K562 (cell line): ENCODE measurements around the gene CDKN1B. TPM values are rescaled to one million over a fixed set of nuclear protein-coding genes. Genes with fewer than 3 reads are reported as not detected.

ENCODE experiments used
- ATAC-seq: fragments of 200-7000 bp; cut with Tn5 transposase; 3 replicates; pipeline ENCODE4 v1.9.1; 2020; ENCODE audit warnings: moderate library complexity
- BruUV-seq: library from RNA; stranded (reverse); fragments of 400-500 nt; replicated peaks from 2 replicates; lab custom pipeline; 2021; lab: Mats Ljungman, UMichigan
- CTCF ChIA-PET: fragments of 300-600 bp; formaldehyde crosslinking; extraction: SDS; loops from one replicate; lab custom pipeline; 2021; ENCODE audit warnings: low intra/inter-chr PET ratio; lab: Yijun Ruan, JAX
- POLR2A ChIA-PET: fragments of 300-600, 350-650 bp; sonication (Branson Sonifier 250); formaldehyde crosslinking; extraction: SDS; loops from one replicate; lab custom pipeline; 2021; ENCODE audit warnings: antibody characterized with exemption, inconsistent platforms; lab: Yijun Ruan, JAX
- DNase-seq, 4 experiments: peaks; one replicate each; pipeline versions ENCODE4 v3.0.0 to v3.0.0-alpha.2; 2011 to 2018; ENCODE audit warnings: low spot score in 3 of 4, mixed read lengths in 3 of 4; ENCODE audit errors: extremely low read depth in 1 of 4
- FAIRE-seq: peaks from 2 replicates; lab custom pipeline; 2011; peaks lifted over from hg19 to GRCh38; lab: Jason Lieb, UNC
- H2AFZ ChIP-seq: 2 replicates; pipeline ENCODE4 v1.6.0; 2011; ENCODE audit warnings: low read depth, low read length, control low read depth, inconsistent platforms
- H3K27ac ChIP-seq: fragments of 200-600 bp; 3 replicates; pipeline ENCODE4 v1.8.0; 2011; ENCODE audit warnings: low read depth, mild to moderate bottlenecking, control low read depth, inconsistent platforms, low read length, moderate library complexity, mixed read lengths; ENCODE audit errors: extremely low read depth
- H3K27me3 ChIP-seq, 2 experiments: fragments of 300-600 bp in 1 of 2; 2 replicates in 1 of 2; 3 replicates in 1 of 2; pipeline versions ENCODE4 v1.6.0 to v1.8.0; 2011; ENCODE audit warnings: inconsistent platforms in 2 of 2, low read length in 2 of 2, mild to moderate bottlenecking in 1 of 2, mixed read lengths in 1 of 2, moderate library complexity in 1 of 2; ENCODE audit not compliant: control insufficient read depth in 2 of 2, insufficient read depth in 2 of 2
- H3K36me3 ChIP-seq: fragments of 300-600 bp; 3 replicates; pipeline ENCODE4 v1.8.0; 2011; ENCODE audit warnings: mild to moderate bottlenecking, low read length, inconsistent platforms; ENCODE audit not compliant: control insufficient read depth, insufficient read depth
- H3K4me1 ChIP-seq, 2 experiments: fragments of 200-600 bp in 1 of 2; replicated peaks in 1 of 2; 2 replicates in 1 of 2; 3 replicates in 1 of 2; pipeline versions ENCODE4 v1.5.1 to v1.8.0; 2011; ENCODE audit warnings: inconsistent platforms in 2 of 2, low read length in 2 of 2, mild to moderate bottlenecking in 1 of 2, mixed read lengths in 1 of 2, moderate library complexity in 1 of 2; ENCODE audit not compliant: control insufficient read depth in 2 of 2, insufficient read depth in 2 of 2
- H3K4me2 ChIP-seq: 2 replicates; pipeline ENCODE4 v1.6.1; 2011; ENCODE audit warnings: low read length, control low read depth, inconsistent platforms, mixed read lengths; ENCODE audit not compliant: insufficient read depth
- H3K4me3 ChIP-seq: fragments of 200-600 bp; sonication (generic), shearing (Covaris generic); 2 replicates; pipeline ENCODE4 v1.5.1; 2016; ENCODE audit warnings: control low read depth, inconsistent platforms
- H3K79me2 ChIP-seq: fragments of 200-600 bp; 3 replicates; pipeline ENCODE4 v1.8.0; 2011; ENCODE audit warnings: low read length, inconsistent platforms; ENCODE audit not compliant: control insufficient read depth, insufficient read depth
- H3K9ac ChIP-seq, 2 experiments: 2 replicates each; pipeline versions ENCODE4 v1.6.0 to v1.6.1; 2011; ENCODE audit warnings: low read depth in 2 of 2, low read length in 2 of 2, control low read depth in 1 of 2, inconsistent platforms in 1 of 2, mild to moderate bottlenecking in 1 of 2, mixed read lengths in 1 of 2; ENCODE audit not compliant: insufficient read depth in 1 of 2
- H3K9me1 ChIP-seq: one replicate; pipeline ENCODE4 v1.6.0; 2011; ENCODE audit warnings: inconsistent platforms, mild to moderate bottlenecking, low read length, moderate library complexity; ENCODE audit not compliant: control insufficient read depth, insufficient read depth
- H3K9me3 ChIP-seq: replicated peaks from 2 replicates; pipeline ENCODE4 v1.5.1; 2011; ENCODE audit warnings: low read depth, low read length, inconsistent platforms; ENCODE audit not compliant: control insufficient read depth, insufficient read depth
- H4K20me1 ChIP-seq: replicated peaks from 2 replicates; pipeline ENCODE4 v1.6.1; 2011; ENCODE audit warnings: low read length, inconsistent platforms, mixed read lengths; ENCODE audit not compliant: control insufficient read depth, insufficient read depth
- ADNP ChIP-seq: fragments of 200-800 bp; sonication (Bioruptor generic); IDR thresholded peaks from 2 replicates; pipeline ENCODE4 v1.6.1; 2016; ENCODE audit warnings: missing genetic modification characterization, missing compliant biosample characterization
- BCOR ChIP-seq: fragments of 450-650 bp; IDR thresholded peaks from 2 replicates; pipeline ENCODE4 v1.6.1; 2016
- CBX2 ChIP-seq: fragments of 200-600 bp; sonication (generic); IDR thresholded peaks from one replicate; pipeline ENCODE4 v1.6.1; 2012; ENCODE audit warnings: mild to moderate bottlenecking, low read length, inconsistent platforms; ENCODE audit not compliant: insufficient read depth, poor library complexity, severe bottlenecking
- CCAR2 ChIP-seq: fragments of 200-400 bp; formaldehyde crosslinking; IDR thresholded peaks from 2 replicates; pipeline ENCODE4 v1.6.1; 2017; ENCODE audit warnings: mild to moderate bottlenecking, low read depth, low read length
- ETV5 ChIP-seq: sonication (generic); formaldehyde crosslinking; IDR thresholded peaks from 2 replicates; pipeline ENCODE4 v1.4.0; 2020; ENCODE audit warnings: low read depth, mild to moderate bottlenecking, missing genetic modification reagents
- FOXA1 ChIP-seq: fragments of 450-650 bp; IDR thresholded peaks from 2 replicates; pipeline ENCODE4 v1.6.1; 2016; ENCODE audit warnings: mild to moderate bottlenecking, borderline replicate concordance
- HDAC1 ChIP-seq, 2 experiments: fragments of 450-650 bp; IDR thresholded peaks; 2 replicates each; pipeline ENCODE4 v1.6.1; 2016 to 2017; ENCODE audit warnings: inconsistent platforms in 1 of 2, mild to moderate bottlenecking in 1 of 2, moderate library complexity in 1 of 2
- HIVEP1 ChIP-seq: fragments of 250-450 bp; sonication (Bioruptor Pico); IDR thresholded peaks from 2 replicates; pipeline ENCODE4 v1.4.0; 2020; ENCODE audit warnings: mild to moderate bottlenecking
- SPI1 ChIP-seq: IDR thresholded peaks from 2 replicates; pipeline ENCODE4 v1.6.1; 2011; ENCODE audit warnings: low read depth, low read length, control low read depth, borderline replicate concordance
- ZNF124 ChIP-seq: sonication (generic); formaldehyde crosslinking; IDR thresholded peaks from 2 replicates; pipeline ENCODE4 v1.8.1; 2022; ENCODE audit warnings: missing genetic modification reagents
- WGBS: fragments of 100-300 bp; shearing (Covaris generic); methylation state at CpG from one replicate; pipeline ENCODE4 v1.1.6; 2016; ENCODE audit warnings: low coverage, mixed read lengths; ENCODE audit not compliant: insufficient coverage; ENCODE audit errors: missing lambda C conversion rate; 5-methylcytosine and 5-hydroxymethylcytosine counted together
- in situ Hi-C: fragments of 300-500 bp; cut with MboI; formaldehyde crosslinking; loops from 4 replicates; pipeline ENCODE4 v1.15.0; 2018; ENCODE audit warnings: inconsistent platforms, mixed read lengths
- intact Hi-C: fragments of 100-400 bp; cut with micrococcal nuclease; formaldehyde crosslinking; loops from 2 replicates; pipeline ENCODE4 v1.14.2; 2022
- polyA plus RNA-seq, 8 experiments: library from polyadenylated mRNA; depleted of rRNA in 4 of 8; stranded (reverse) in 5 of 8; unstranded in 3 of 8; fragments of >200 nt; fragmentation: Nextera tagmentation in 2 of 8; fragmentation: Illumina TruSeq in 1 of 8; extraction: Ambion mirVana in 2 of 8; extraction: Trizol in 1 of 8; gene quantifications; 2 replicates each; pipeline versions ENCODE4 v1.2.1 to v1.2.3, GENCODE V29; 2011 to 2014; ENCODE audit warnings: inconsistent platforms in 1 of 8, missing spikeins in 1 of 8
- total RNA-seq, 7 experiments: library from RNA; depleted of rRNA in 6 of 7; stranded (reverse); fragments of >200 nt in 6 of 7; fragmentation: Illumina TruSeq in 2 of 7; extraction: Trizol in 2 of 7; gene quantifications; 2 replicates each; pipeline versions ENCODE4 v1.2.1 to v1.2.3, GENCODE V29; 2011 to 2021; ENCODE audit warnings: low replicate concordance in 1 of 7
- TF ChIP-seq, protein P1 (sequence below): fragments of 250-450 bp; sonication (Bioruptor Pico); IDR thresholded peaks from 2 replicates; pipeline ENCODE4 v1.8.0; 2022; ENCODE audit warnings: moderate library complexity, mild to moderate bottlenecking, inconsistent platforms
- TF ChIP-seq, protein P2 (sequence below): fragments of 250-450 bp; sonication (Bioruptor Pico); IDR thresholded peaks from 2 replicates; pipeline ENCODE4 v1.4.0; 2020
- TF ChIP-seq, protein P3 (sequence below): conservative IDR thresholded peaks from 2 replicates; pipeline ENCODE4 v1.6.1; 2011; ENCODE audit warnings: low read depth, mild to moderate bottlenecking, low read length; ENCODE audit not compliant: control insufficient read depth

The CDKN1B gene
- total and polyA plus RNA-seq, 9 of the 15 experiments (the other 6 are each of a cell fraction or from before 2014, with no cell fraction given): 2.6 to 35.2 (median 15.5) TPM

DNA sequence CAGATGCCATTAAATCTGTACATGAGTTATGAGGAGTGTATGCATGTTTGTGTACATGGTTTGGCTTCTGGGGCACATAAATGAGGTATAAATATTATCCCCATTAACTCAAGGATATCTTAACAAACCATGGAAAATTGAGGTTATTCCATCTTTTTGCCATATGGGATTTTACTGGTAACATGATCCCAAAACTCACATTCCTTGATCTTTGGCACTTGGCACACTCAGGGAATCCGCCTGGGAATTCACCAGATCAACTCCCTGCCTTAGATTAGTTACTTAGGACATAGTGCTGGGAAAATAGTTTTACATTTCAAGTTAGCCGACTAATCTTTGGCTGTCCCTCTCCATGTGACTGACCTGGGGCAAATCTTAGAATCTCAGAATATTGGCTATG lies 16.9 kb downstream of the CDKN1B start:
- H4K20me1 ChIP-seq: no peaks in the 10 kb centered on the region
- no peaks in the 10 kb centered on the region for H3K9me3 ChIP-seq
- POLR2A ChIA-PET: interaction anchor here (1.0 to 1.3 kb wide), 2 partner anchors 10 to 13 kb away, joined by 4 read pairs; no protein-coding TSS in a partner anchor
- H3K4me1 ChIP-seq: peaks cover 0 to 18% of the 10 kb centered on the region in 2 experiments; a peak in 3 of 5 replicates
- no peak overlapping the region for H3K9ac ChIP-seq
- H3K79me2 ChIP-seq: peaks cover 11% of the 10 kb centered on the region
- no peaks in the 10 kb centered on the region; the same call in 2 of the 3 replicates for H3K36me3 ChIP-seq
- 0 out of 2 replicates have a peak overlapping the region, but pooled peaks have one; percentile 82 for H2AFZ ChIP-seq
- ATAC-seq (no peak), FAIRE-seq (no peak), DNase-seq (no peak)
- H3K4me3 ChIP-seq: no peak overlapping the region
- BruUV-seq: no TSS peak
- intact Hi-C loops (no loop called here), in situ Hi-C loops (no loop called here)
- H3K4me2 ChIP-seq: no peak overlapping the region
- H3K27ac ChIP-seq: no peak overlapping the region
- no peaks in the 10 kb centered on the region for H3K9me1 ChIP-seq
- 90% methylated on average over 2 of the region's 2 CpGs for WGBS
- CTCF ChIA-PET: no interaction called here
- TF ChIP-seq BCOR (no peak), ZNF124 (no peak), ETV5 (CRISPR knock-in tag) (no peak), FOXA1 (no peak), ADNP (no peak), CCAR2 (no peak), HDAC1 (IDR thresholded peaks at IDR 0.05) (no peak), SPI1 (no peak), HIVEP1 (CRISPR knock-in tag) (no peak), CBX2 (no peak)
- TF ChIP-seq, protein P1, sequence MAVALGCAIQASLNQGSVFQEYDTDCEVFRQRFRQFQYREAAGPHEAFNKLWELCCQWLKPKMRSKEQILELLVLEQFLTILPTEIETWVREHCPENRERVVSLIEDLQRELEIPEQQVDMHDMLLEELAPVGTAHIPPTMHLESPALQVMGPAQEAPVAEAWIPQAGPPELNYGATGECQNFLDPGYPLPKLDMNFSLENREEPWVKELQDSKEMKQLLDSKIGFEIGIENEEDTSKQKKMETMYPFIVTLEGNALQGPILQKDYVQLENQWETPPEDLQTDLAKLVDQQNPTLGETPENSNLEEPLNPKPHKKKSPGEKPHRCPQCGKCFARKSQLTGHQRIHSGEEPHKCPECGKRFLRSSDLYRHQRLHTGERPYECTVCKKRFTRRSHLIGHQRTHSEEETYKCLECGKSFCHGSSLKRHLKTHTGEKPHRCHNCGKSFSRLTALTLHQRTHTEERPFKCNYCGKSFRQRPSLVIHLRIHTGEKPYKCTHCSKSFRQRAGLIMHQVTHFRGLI (CRISPR knock-in tag): no peak
- TF ChIP-seq, protein P2, sequence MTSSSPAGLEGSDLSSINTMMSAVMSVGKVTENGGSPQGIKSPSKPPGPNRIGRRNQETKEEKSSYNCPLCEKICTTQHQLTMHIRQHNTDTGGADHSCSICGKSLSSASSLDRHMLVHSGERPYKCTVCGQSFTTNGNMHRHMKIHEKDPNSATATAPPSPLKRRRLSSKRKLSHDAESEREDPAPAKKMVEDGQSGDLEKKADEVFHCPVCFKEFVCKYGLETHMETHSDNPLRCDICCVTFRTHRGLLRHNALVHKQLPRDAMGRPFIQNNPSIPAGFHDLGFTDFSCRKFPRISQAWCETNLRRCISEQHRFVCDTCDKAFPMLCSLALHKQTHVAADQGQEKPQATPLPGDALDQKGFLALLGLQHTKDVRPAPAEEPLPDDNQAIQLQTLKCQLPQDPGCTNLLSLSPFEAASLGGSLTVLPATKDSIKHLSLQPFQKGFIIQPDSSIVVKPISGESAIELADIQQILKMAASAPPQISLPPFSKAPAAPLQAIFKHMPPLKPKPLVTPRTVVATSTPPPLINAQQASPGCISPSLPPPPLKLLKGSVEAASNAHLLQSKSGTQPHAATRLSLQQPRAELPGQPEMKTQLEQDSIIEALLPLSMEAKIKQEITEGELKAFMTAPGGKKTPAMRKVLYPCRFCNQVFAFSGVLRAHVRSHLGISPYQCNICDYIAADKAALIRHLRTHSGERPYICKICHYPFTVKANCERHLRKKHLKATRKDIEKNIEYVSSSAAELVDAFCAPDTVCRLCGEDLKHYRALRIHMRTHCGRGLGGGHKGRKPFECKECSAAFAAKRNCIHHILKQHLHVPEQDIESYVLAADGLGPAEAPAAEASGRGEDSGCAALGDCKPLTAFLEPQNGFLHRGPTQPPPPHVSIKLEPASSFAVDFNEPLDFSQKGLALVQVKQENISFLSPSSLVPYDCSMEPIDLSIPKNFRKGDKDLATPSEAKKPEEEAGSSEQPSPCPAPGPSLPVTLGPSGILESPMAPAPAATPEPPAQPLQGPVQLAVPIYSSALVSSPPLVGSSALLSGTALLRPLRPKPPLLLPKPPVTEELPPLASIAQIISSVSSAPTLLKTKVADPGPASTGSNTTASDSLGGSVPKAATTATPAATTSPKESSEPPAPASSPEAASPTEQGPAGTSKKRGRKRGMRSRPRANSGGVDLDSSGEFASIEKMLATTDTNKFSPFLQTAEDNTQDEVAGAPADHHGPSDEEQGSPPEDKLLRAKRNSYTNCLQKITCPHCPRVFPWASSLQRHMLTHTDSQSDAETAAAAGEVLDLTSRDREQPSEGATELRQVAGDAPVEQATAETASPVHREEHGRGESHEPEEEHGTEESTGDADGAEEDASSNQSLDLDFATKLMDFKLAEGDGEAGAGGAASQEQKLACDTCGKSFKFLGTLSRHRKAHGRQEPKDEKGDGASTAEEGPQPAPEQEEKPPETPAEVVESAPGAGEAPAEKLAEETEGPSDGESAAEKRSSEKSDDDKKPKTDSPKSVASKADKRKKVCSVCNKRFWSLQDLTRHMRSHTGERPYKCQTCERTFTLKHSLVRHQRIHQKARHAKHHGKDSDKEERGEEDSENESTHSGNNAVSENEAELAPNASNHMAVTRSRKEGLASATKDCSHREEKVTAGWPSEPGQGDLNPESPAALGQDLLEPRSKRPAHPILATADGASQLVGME (CRISPR knock-in tag): no peak
- TF ChIP-seq, protein P3, sequence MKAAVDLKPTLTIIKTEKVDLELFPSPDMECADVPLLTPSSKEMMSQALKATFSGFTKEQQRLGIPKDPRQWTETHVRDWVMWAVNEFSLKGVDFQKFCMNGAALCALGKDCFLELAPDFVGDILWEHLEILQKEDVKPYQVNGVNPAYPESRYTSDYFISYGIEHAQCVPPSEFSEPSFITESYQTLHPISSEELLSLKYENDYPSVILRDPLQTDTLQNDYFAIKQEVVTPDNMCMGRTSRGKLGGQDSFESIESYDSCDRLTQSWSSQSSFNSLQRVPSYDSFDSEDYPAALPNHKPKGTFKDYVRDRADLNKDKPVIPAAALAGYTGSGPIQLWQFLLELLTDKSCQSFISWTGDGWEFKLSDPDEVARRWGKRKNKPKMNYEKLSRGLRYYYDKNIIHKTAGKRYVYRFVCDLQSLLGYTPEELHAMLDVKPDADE: no peak
- H3K27me3 ChIP-seq: no peaks in the 10 kb centered on the region
